Activated CD4-positive, alpha-beta T cell treated with anti-CD3 and anti-CD28 coated beads for 24 hours (primary cell): ENCODE data around the gene SDSL.

ENCODE experiments used
- DNase-seq, 2 donors: peaks; one replicate each; pipeline ENCODE4 v3.0.0-alpha.2; 2020; ENCODE audit warnings: low read depth in 2 of 2

SDSL gene

DNA sequence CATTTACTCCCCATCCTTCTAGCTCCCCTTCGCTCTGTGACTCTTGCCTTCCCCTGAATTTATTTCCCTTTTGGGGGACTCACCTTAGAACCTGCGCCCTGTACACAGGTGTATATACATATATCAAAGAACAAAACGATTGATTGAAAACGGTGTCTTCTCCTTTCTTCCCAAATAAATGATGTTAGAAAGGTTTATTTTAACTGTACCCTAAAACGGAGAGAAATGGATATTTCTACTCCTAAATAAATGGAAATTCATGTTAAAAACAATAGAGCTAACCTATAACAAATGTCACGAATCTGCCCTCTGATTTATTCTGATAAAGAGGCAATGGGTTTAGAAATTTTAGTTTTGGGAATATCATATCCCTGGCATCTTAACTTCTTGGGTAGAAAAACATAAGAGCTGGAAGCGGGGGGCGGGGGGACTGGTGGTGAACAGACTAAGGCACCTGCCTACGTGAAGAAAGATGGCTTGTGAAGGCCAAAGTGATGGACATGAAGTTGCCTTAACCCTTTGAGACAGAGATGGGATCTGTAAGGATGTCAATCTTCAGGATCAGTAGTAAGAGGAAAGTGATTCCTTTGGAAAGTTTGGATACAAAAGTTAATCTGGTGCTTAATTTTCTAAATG lies 58.3 kb downstream of the SDSL start:
- no peak for DNase-seq

DNA sequence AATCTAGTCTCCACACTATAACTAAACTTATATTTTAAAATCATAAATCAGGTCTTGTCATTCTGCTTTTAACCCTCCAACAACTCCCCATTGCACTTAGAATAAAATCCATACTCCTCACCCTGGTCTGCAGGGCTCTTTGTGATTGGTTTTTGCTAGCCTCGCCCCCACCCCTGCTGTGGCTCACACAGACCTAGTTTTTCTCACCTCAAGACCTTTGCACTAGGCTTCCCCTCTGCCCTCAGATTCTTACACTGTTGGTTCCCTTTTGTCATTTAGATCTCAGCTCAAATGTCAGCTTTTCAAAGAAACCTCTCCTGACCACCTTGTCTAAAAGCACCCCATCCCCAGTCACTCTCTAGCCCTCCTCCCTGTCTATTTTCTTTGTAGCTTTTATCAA lies 60.2 kb downstream of the SDSL start:
- DNase-seq: no peak

DNA sequence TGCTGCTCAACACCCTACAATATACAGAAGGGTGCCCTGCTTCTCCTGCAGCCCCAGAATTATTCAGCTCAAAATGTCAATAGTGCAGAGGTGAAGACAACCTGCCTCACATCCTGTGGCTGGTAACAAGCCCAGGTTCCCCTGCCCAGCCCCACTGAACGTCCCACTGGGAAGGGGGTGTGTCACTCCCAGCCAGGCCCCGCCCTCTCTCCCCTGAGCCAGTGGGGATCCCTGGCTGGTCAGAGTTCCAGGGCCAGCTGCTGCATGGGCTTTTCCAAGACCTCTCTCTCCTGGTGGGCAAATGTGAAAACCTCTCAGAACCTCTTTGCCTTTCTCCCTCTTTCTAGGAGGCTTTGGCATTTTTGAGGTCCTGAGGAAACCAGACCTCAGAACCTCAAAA lies 63.1 kb downstream of the SDSL start:
- no peak for DNase-seq

DNA sequence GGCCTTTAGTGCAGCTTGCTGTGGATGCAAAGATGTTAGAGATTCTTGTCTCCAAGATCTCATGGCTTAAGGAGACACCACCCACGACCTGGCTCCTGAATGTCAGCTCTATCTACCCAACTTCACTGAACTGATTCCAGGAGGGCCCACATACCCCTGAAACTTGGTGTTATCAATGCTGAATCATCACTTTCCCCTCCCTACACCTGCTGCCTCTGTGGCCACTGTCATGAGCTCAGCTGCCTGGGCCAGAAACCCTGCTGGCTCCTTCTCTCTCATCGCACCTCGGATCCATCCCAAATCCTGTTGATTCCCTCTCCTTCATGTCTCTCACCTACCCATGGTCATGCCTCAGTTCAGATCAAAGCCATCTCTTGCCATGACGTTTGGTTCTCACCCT lies 64.5 kb downstream of the SDSL start:
- no peak for DNase-seq
